Parathyroid adenoma (tissue), 2 donors: ENCODE data around the gene GPS1.
"Not testable (repeated sequence)": the region's sequence is repeated elsewhere in the genome, so short reads cannot be mapped to it uniquely, and the experiment has no call there.

ENCODE experiments used
- H2AFZ ChIP-seq: fragments of 300-600 bp; sonication (generic); one replicate; pipeline ENCODE4 v1.7.0; 2017; ENCODE audit warnings: antibody characterized with exemption, mild to moderate bottlenecking
- H3K27ac ChIP-seq: fragments of 300-600 bp; sonication (generic); one replicate; pipeline ENCODE4 v1.7.0; 2017
- H3K27me3 ChIP-seq: fragments of 300-600 bp; sonication (generic); one replicate; pipeline ENCODE4 v1.7.0; 2017; ENCODE audit warnings: low read length; ENCODE audit not compliant: control insufficient read depth, insufficient read depth
- H3K36me3 ChIP-seq: fragments of 300-600 bp; sonication (generic); one replicate; pipeline ENCODE4 v1.7.0; 2017; ENCODE audit warnings: low read length; ENCODE audit not compliant: control insufficient read depth, insufficient read depth
- H3K4me1 ChIP-seq: fragments of 300-600 bp; sonication (generic); one replicate; pipeline ENCODE4 v1.7.0; 2017; ENCODE audit warnings: control low read depth
- H3K4me2 ChIP-seq: fragments of 300-600 bp; sonication (generic); one replicate; pipeline ENCODE4 v1.7.0; 2017; ENCODE audit warnings: low read length
- H3K4me3 ChIP-seq: fragments of 300-600 bp; sonication (generic); one replicate; pipeline ENCODE4 v1.7.0; 2017; ENCODE audit warnings: low read depth, low read length
- H3K79me2 ChIP-seq: fragments of 300-600 bp; sonication (generic); one replicate; pipeline ENCODE4 v1.7.0; 2017; ENCODE audit warnings: control low read depth
- H3K9ac ChIP-seq: fragments of 300-600 bp; sonication (generic); one replicate; pipeline ENCODE4 v1.7.0; 2017; ENCODE audit warnings: mild to moderate bottlenecking
- H3K9me3 ChIP-seq: fragments of 300-600 bp; sonication (generic); one replicate; pipeline ENCODE4 v1.7.0; 2017; ENCODE audit warnings: low read length; ENCODE audit not compliant: control insufficient read depth
- TF ChIP-seq, protein P1 (sequence below): fragments of 300-600 bp; sonication (generic); IDR thresholded peaks from one replicate; pipeline ENCODE4 v1.7.0; 2017; ENCODE audit warnings: antibody characterized with exemption, mild to moderate bottlenecking
- donor health status: primary hyperparathyroidism.

The GPS1 gene

GRCh38 chr17:82037889-82038195 is 13.9 kb upstream of the GPS1 start:
- Histone ChIP-seq H3K9me3 (no peaks in the 10 kb centered on the region), H3K4me3 (peak overlapping the region; percentile 87)

GRCh38 chr17:82038796-82039409 is 12.8 kb upstream of the GPS1 start:
- H3K4me2 ChIP-seq, H3K27me3 ChIP-seq, H3K27ac ChIP-seq, H3K36me3 ChIP-seq, H2AFZ ChIP-seq, H3K9me3 ChIP-seq, H3K4me3 ChIP-seq, H3K9ac ChIP-seq, H3K79me2 ChIP-seq, H3K4me1 ChIP-seq: not testable (repeated sequence)

More at GRCh38 chr17:82037889-82038195, 13.9 kb upstream of the GPS1 start:
- TF ChIP-seq, protein P1, sequence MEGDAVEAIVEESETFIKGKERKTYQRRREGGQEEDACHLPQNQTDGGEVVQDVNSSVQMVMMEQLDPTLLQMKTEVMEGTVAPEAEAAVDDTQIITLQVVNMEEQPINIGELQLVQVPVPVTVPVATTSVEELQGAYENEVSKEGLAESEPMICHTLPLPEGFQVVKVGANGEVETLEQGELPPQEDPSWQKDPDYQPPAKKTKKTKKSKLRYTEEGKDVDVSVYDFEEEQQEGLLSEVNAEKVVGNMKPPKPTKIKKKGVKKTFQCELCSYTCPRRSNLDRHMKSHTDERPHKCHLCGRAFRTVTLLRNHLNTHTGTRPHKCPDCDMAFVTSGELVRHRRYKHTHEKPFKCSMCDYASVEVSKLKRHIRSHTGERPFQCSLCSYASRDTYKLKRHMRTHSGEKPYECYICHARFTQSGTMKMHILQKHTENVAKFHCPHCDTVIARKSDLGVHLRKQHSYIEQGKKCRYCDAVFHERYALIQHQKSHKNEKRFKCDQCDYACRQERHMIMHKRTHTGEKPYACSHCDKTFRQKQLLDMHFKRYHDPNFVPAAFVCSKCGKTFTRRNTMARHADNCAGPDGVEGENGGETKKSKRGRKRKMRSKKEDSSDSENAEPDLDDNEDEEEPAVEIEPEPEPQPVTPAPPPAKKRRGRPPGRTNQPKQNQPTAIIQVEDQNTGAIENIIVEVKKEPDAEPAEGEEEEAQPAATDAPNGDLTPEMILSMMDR = no peak
- Histone ChIP-seq H3K36me3 (no peaks in the 10 kb centered on the region), H3K4me1 (peaks cover 4% of the 10 kb centered on the region), H2AFZ (peak overlapping the region; percentile 71), H3K9ac (no peak overlapping the region), H3K27ac (peak overlapping the region; percentile 86), H3K79me2 (no peaks in the 10 kb centered on the region), H3K27me3 (no peaks in the 10 kb centered on the region), H3K4me2 (peak overlapping the region; percentile 95)

DNA sequence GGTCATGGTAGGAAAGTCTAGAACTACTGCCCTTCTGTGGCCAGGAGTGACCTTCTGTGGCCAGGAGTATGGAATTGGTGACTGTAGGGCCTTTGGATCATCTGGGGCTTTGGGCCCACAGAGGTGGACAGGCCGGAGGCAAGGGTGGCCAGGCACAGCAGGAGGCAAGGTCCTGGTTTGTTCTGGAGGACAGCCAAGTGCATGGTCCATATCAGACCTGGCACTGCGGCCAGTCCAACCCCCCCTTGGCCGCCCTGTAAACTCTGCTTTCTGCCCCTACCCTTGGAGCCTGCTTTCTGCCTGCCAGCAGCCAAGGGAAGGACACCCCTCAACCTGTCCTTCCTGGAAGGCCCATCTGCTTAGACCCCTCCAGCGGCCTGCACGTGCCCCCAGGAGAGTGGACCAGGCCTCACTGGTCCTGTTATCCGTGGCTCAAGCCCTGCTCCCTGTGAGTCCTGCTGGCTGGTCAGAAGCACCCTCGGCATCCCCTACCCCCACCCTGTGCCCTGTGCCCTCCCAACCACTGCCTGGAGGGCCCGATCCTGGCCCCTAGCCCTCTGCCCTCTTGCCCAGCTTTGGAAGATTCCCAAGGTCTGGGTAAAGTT is 11.9 kb upstream of the GPS1 start:
- Histone ChIP-seq H2AFZ (no peak overlapping the region), H3K4me3 (no peak overlapping the region), H3K4me2 (no peak overlapping the region), H3K9ac (no peak overlapping the region), H3K9me3 (no peaks in the 10 kb centered on the region), H3K27ac (no peak overlapping the region), H3K36me3 (no peaks in the 10 kb centered on the region), H3K27me3 (no peaks in the 10 kb centered on the region), H3K4me1 (peaks cover 4% of the 10 kb centered on the region), H3K79me2 (no peaks in the 10 kb centered on the region)
- TF ChIP-seq, protein P1 = no peak

- H3K27ac ChIP-seq = no peak overlapping the region
- H3K9ac ChIP-seq = no peak overlapping the region
- H3K36me3 ChIP-seq = no peaks in the 10 kb centered on the region
- H3K4me2 ChIP-seq = no peak overlapping the region
- no peak overlapping the region for H2AFZ ChIP-seq
- no peaks in the 10 kb centered on the region for H3K79me2 ChIP-seq
- H3K4me1 ChIP-seq = peaks cover 4% of the 10 kb centered on the region
- H3K4me3 ChIP-seq = no peak overlapping the region
- TF ChIP-seq, protein P1 = no peak
- no peaks in the 10 kb centered on the region for H3K27me3 ChIP-seq
- no peaks in the 10 kb centered on the region for H3K9me3 ChIP-seq
These were observed 10.4 kb upstream of the GPS1 start for GRCh38 chr17:82041144-82041814.

DNA sequence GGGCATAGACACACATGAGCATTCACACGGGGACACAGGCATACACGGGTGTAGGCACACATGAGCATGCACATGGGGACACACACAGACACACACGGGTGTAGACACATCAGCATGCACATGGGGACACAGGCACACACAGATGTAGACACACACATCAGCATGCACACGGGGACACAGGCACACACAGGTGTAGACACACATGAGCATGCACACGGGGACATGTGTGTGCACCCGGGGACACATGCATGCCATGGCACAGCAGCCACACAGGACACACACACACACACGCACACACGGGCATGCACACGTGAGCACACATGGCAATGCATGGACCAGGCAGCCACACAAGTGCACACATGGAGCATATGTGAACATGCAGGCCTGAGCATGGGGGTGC is 9.0 kb upstream of the GPS1 start:
- Histone ChIP-seq H3K4me1 (no peaks in the 10 kb centered on the region), H3K4me2 (no peak overlapping the region), H3K27ac (no peak overlapping the region), H3K9ac (no peak overlapping the region), H3K36me3 (no peaks in the 10 kb centered on the region), H3K79me2 (no peaks in the 10 kb centered on the region), H3K4me3 (no peak overlapping the region), H2AFZ (no peak overlapping the region), H3K27me3 (no peaks in the 10 kb centered on the region), H3K9me3 (no peaks in the 10 kb centered on the region)
- TF ChIP-seq, protein P1 = no peak
